ENCODE data around the gene CDHR5.
"Not testable (repeated sequence)": the region's sequence is repeated elsewhere in the genome, so short reads cannot be mapped to it uniquely, and the experiment has no call there.

CDHR5 gene

DNA sequence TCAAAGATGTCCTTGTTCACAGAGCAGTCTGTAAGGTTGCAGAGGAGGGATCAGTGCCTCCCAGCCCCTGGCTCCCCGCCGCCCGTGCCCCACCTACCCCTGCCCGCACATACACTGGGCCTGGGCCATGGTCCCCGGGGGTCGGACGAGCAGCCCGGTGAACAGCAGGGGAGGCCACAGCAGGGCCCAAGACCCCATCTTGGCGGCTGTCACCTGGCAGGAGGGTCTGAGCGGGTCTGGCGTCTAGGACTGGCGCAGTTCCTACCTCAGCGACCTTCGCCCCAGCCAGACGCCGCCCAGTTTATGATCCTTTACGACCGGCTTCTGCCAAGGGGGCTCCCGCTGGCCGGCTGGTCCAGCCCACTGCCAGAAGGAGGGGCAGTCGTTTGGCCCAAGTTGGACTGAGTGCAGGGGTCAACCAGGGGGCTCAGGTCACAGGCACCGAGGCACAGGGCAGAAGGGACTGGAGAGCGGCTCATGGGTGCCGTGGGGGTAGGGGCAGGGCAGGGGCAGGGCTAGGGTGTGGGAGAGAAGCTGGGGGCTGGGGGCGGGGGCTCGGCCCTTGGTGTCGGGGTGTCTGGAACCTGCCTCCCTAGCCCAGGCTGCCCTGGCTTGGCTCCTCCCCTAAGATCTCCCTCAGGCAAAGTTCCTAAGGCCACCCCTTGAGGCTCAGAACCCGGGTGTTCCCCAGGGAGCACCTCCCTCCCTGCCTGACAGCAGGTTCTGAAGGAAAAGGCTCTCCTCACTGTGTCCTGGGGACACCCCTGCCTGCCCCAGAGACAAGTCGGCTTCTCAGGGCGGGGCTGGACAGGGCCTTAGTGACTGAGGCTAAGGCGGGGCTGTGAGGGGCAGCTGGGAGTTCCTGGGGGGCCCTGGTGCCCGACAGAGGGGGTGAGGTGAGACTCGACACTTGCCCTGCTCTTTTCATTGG is at the start of gene CDHR5:
CDHR5 (minus strand) TSS at position 251 of the 931 bp plus-strand sequence; CDS start at position 198, 53 bp downstream.
- DNase-seq (ENCODE audit: low spot score) = no peak

GRCh38 chr11:674406-674805 is 49.7 kb upstream of the CDHR5 start:
- DNase-seq (ENCODE audit: low spot score) = no peak

GRCh38 chr11:673866-674265 is 49.1 kb upstream of the CDHR5 start:
- DNase-seq (ENCODE audit: low spot score) = no peak

GRCh38 chr11:665704-666281 is 41.0 kb upstream of the CDHR5 start:
- DNase-seq (ENCODE audit: low spot score) = no peak

- no peak for DNase-seq (ENCODE audit: low spot score)
These were observed 40.4 kb upstream of the CDHR5 start for GRCh38 chr11:665062-665703.

DNA sequence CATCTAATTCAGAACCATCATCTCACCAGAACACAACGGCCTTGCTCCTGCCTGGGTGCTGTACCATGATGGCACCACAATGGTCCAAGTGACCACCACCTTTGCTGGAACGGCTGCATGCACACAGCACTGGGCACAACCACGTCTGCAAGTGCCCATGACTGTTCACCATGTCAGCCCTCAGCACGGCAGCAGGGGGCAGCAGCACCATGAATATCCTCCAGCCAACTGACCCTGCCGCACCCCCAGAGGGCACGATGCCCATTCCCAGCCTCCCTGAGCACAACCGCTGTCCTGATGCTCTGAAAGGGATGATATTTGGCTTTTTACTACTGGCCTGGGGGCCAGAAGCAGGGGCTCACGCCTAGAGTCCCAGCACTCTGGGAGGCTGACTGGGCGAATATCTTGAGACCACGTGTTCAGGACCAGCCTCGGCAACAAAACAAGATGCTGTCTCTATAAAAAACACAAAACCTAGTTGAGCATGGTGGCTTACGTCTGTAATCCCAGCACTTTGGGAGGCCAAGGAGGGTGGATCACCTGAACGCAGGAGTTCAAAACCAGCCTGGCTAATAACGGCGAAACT is 38.0 kb upstream of the CDHR5 start:
- DNase-seq (ENCODE audit: low spot score) = peak; percentile 21

GRCh38 chr11:660681-661444 is 36.1 kb upstream of the CDHR5 start:
- DNase-seq (ENCODE audit: low spot score) = no peak

GRCh38 chr11:660281-660680 is 35.5 kb upstream of the CDHR5 start:
- DNase-seq (ENCODE audit: low spot score) = no peak

GRCh38 chr11:659532-660085 is 34.9 kb upstream of the CDHR5 start:
- no peak for DNase-seq (ENCODE audit: low spot score)

GRCh38 chr11:657691-658126 is 33.0 kb upstream of the CDHR5 start:
- no peak for DNase-seq (ENCODE audit: low spot score)

DNA sequence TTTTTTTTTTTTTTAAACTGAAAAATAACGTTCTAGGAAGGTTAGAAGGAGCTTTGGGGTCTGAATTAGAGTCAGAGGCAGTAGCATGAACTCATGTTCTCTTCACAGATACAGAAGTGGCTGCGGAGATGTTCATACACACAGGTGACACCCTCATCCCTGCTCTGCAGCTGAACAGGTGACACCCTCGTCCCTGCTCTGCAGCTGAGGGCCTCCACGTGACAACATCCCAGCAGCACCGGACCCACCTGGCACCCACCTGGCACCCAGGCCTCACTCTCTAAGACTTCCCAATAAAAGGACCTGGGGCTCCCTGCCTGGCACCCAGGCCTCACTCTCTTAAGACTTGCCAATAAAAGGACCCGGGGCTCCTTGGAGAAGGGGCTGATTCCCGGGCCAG is 32.1 kb upstream of the CDHR5 start:
- DNase-seq (ENCODE audit: low spot score) = no peak

DNA sequence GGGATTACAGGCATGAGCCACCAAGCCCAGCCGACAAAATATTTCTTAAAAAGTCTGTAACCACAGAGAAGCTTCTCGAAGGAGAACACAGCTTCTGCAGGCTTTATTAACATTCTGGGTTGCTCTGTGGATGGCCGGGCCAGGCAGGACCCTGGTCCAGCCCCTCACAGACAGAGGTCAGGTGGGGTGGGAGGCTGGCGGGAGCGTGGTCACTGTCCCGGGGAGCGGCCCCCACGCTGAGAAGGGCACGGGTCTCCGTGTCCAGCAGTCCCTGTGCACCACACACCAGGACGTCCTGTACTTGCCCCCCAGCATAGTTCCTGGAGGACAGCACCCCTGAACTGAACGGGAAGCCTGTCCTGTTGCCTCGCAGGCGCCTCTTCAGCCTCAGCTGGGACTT is 31.7 kb upstream of the CDHR5 start:
- no peak for DNase-seq (ENCODE audit: low spot score)

DNA sequence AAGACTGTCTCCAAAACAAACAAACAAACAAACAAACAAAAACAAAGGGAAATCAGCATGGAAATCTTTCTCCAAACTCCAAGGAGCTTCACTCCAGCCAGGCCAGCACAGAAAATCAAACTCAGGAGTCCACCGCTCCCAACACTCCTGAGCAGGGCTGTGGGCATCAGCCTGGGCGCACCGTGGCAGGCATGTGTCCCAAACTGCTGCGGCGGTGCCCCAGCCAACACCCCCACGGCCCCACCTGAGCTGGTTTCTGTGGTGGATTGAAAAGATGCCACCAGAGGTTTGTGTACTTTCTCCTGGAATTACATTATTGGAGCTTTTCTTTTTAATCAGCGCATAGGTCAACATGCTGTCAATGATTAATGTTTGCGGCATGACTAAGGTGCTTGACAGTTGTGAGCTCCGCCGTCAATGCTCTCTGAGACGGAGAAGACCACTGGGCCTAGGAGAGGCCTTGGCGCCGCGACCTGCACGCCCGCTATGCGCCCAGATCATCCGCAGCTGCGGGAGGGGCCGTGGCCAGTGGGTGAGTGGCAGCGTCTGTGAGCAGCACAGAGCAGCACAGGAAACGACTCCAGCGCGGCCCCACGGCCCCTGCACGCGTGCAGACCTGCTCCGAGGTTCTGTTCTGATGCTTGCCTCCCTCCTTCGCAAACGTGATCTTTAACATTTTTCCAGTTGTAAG is 30.4 kb upstream of the CDHR5 start:
- no peak for DNase-seq (ENCODE audit: low spot score)

GRCh38 chr11:654444-654843 is 29.7 kb upstream of the CDHR5 start:
- DNase-seq (ENCODE audit: low spot score) = not testable (repeated sequence)

DNA sequence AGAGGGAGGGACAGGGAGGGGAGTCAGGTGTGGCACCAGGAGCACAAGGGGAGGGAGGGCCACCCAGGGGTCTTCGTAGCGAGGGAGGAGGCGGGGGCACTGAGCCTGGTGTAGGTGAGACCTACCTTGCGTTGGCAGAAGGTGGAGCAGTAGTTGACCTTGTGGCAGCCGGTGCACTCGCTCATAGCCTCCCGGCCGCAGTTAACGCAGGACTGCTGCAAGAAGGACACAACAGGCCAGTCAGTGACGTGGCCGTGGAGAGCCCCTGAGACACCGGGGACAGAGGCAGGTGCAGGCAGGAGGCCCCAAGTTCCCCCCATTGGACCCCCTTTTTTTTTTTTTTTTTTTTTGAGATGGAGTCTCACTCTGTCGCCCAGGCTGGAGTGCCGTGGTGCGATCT is 29.1 kb upstream of the CDHR5 start:
- DNase-seq (ENCODE audit: low spot score) = no peak

- DNase-seq (ENCODE audit: low spot score) = not testable (repeated sequence)
These were observed 28.4 kb upstream of the CDHR5 start for GRCh38 chr11:653136-653535.

GRCh38 chr11:650482-650881 is 25.7 kb upstream of the CDHR5 start:
- DNase-seq (ENCODE audit: low spot score) = no peak

DNA sequence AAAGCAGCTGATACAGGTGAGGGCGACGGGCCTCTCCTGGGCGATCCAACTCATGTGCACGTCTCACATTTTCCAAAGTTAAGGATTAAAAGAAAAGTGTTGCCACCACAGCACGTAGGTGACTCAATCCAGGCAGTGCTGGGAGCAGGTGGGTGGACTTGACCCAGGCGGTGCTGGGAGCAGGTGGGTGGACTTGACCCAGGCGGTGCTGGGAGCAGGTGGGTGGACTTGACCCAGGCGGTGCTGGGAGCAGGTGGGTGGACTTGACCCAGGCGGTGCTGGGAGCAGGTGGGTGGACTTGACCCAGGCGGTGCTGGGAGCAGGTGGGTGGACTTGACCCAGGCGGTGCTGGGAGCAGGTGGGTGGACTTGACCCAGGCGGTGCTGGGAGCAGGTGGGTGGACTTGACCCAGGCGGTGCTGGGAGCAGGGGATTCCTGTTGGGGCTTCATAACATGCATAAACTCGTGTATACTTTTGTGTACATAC is 23.0 kb upstream of the CDHR5 start:
- DNase-seq (ENCODE audit: low spot score) = not testable (repeated sequence)

DNA sequence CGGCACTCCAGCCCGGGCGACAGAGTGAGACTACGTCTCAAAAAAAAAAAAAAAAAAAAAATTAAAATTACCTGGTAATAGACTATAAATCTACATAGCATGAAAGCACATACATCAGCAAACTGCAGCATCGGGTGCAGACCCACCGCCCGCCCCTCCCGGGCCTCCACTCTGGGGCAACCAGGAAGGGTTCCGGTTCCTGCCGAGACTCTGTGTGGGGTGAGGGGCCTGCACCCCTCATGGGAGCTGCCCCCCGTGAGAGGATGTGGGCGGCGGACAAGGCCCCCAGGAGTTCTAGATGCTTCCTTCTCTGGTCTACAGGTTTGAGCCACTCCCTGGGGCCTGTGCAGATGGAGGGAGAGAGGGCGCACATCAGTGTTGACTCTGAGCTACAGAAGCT is 21.5 kb upstream of the CDHR5 start:
- DNase-seq (ENCODE audit: low spot score) = no peak

- DNase-seq (ENCODE audit: low spot score) = no peak
These were observed 20.8 kb upstream of the CDHR5 start for GRCh38 chr11:645536-645935.

Measured in CD4-positive, alpha-beta T cell treated with Interleukin-6 at 100 ng/mL for 8 hours (primary cell).